Right lobe of liver (tissue), 6 donors: Measurements from ENCODE around the gene SPAST. TPM values are rescaled to one million over a fixed set of nuclear protein-coding genes. Genes with fewer than 3 reads are reported as not detected.
"Not testable (repeated sequence)": the region's sequence is repeated elsewhere in the genome, so short reads cannot be mapped to it uniquely, and the experiment has no call there.

Experiments
- ATAC-seq, 4 donors: fragments of 200-7000 bp; cut with Tn5 transposase; one replicate each; pipeline ENCODE4 v1.9.1; 2020; ENCODE audit warnings: mild to moderate bottlenecking in 4 of 4, moderate library complexity in 4 of 4
- DNase-seq, 3 donors: peaks; one replicate each; pipeline ENCODE4 v3.0.0-alpha.2; 2020
- H3K27ac ChIP-seq, 3 donors: fragments of 200-600 bp; one replicate each; pipeline ENCODE4 v1.8.0; 2022
- H3K27me3 ChIP-seq, 2 donors: fragments of 200-600 bp; one replicate each; pipeline ENCODE4 v1.8.0; 2022
- H3K36me3 ChIP-seq, 4 donors: fragments of 200-600 bp; sonication (generic) in 1 of 4; one replicate each; pipeline versions ENCODE4 v1.5.1 to v1.8.0; 2017 to 2022; ENCODE audit warnings: control low read depth in 1 of 4
- H3K4me1 ChIP-seq, 4 donors: fragments of 200-600 bp; sonication (generic) in 1 of 4; one replicate each; pipeline versions ENCODE4 v1.5.1 to v1.8.0; 2017 to 2022; ENCODE audit warnings: control low read depth in 1 of 4
- H3K4me3 ChIP-seq, 3 donors: fragments of 200-600 bp; one replicate each; pipeline ENCODE4 v1.8.0; 2022
- H3K9me3 ChIP-seq, 4 donors: fragments of 200-600 bp; sonication (generic) in 1 of 4; one replicate each; pipeline versions ENCODE4 v1.5.1 to v1.8.0; 2017 to 2022; ENCODE audit warnings: control low read depth in 1 of 4
- CTCF ChIP-seq, 4 donors: fragments of 200-600 bp in 3 of 4; fragments of 450-650 bp in 1 of 4; IDR thresholded peaks; one replicate each; pipeline versions ENCODE4 v1.5.1 to v1.8.0; 2016 to 2022; ENCODE audit warnings: antibody characterized with exemption in 4 of 4, mild to moderate bottlenecking in 2 of 4
- POLR2A ChIP-seq: fragments of 450-650 bp; IDR thresholded peaks from one replicate; pipeline ENCODE4 v1.6.1; 2017; ENCODE audit warnings: antibody characterized with exemption, mild to moderate bottlenecking
- WGBS: methylation state at CpG from one replicate; pipeline ENCODE4 v1.1.6; 2018; ENCODE audit warnings: low coverage, low lambda C conversion rate; ENCODE audit not compliant: insufficient coverage; ENCODE audit errors: missing lambda C conversion rate; 5-methylcytosine and 5-hydroxymethylcytosine counted together
- intact Hi-C, 2 donors: fragments of 100-400 bp; cut with DNase I; formaldehyde crosslinking; loops; one replicate each; pipeline versions ENCODE4 v1.11.2 to v1.14.1; 2022
- total RNA-seq, 6 experiments: library from RNA; depleted of rRNA in 2 of 6; stranded (reverse); fragments of >200 nt in 2 of 6; fragmentation: NEBNext Ultra II Directional in 3 of 6; extraction: Animal tissue kit (Norgen Biotek cat#: 25700) in 3 of 6; gene quantifications; one replicate each; pipeline versions ENCODE4 v1.1.0 to v1.2.4, GENCODE V29; 2016 to 2023
- donor health status: DM: no; HTN: yes; CAD: no.
- donor health status: DM: no; HTN: no; CAD: no.
- donor health status: DM: no; HTN: no; CAD: no.
- donor health status: DM: no; HTN: yes; CAD: no.
- donor health status: DM: no; HTN: yes; CAD: no.

The SPAST gene
- total RNA-seq, 6 experiments from 2014 or later, result 7.7 to 11.5 (median 9.1) TPM

DNA sequence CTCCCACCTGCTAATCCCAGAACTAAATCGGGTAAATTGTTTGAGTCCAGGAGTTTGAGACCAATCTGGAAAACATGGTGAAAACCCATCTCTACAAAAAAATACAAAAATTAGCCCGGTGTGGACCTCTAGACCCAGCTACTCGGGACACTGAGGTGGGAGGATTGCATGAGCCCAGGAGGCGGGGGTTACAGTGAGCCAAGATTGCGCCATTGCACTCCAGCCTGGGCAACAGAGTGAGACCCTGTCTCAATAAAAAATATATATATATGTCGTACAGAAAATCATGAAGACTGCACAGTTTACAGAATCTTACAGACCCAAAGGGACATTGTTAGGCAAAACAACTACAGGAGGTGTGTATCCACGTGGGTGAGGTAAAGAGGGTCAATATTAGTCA lies 19.8 kb upstream of the SPAST start:
- ATAC-seq (no peak), DNase-seq (no peak)
- WGBS, result 70% methylated on average over 7 of the region's 7 CpGs
- intact Hi-C loops, result no loop called here
- H3K36me3 ChIP-seq, result no peaks in the 10 kb centered on the region
- TF ChIP-seq POLR2A, result no peak
- TF ChIP-seq CTCF (IDR thresholded peaks at IDR 0.05), result no peak
- H3K9me3 ChIP-seq, result no peaks in the 10 kb centered on the region
- H3K4me1 ChIP-seq, result peaks cover 0 to 9% (median 3%) of the 10 kb centered on the region in 4 donors
- H3K27ac ChIP-seq, result no peak overlapping the region
- H3K27me3 ChIP-seq, result no peaks in the 10 kb centered on the region
- no peak overlapping the region for H3K4me3 ChIP-seq

GRCh38 chr2:32051836-32052439 lies 11.4 kb upstream of the SPAST start:
- ATAC-seq (no peak), DNase-seq (no peak)
- intact Hi-C loops, result no loop called here
- H3K4me1 ChIP-seq, result no peaks in the 10 kb centered on the region
- H3K4me3 ChIP-seq, result no peak overlapping the region
- H3K27ac ChIP-seq, result no peak overlapping the region
- no peak for TF ChIP-seq POLR2A
- TF ChIP-seq CTCF (IDR thresholded peaks at IDR 0.05), result no peak
- no peaks in the 10 kb centered on the region for H3K36me3 ChIP-seq
- H3K27me3 ChIP-seq, result no peaks in the 10 kb centered on the region
- no peaks in the 10 kb centered on the region for H3K9me3 ChIP-seq
- 93% methylated on average over 8 of the region's 11 CpGs for whole genome bisulfite sequencing

DNA sequence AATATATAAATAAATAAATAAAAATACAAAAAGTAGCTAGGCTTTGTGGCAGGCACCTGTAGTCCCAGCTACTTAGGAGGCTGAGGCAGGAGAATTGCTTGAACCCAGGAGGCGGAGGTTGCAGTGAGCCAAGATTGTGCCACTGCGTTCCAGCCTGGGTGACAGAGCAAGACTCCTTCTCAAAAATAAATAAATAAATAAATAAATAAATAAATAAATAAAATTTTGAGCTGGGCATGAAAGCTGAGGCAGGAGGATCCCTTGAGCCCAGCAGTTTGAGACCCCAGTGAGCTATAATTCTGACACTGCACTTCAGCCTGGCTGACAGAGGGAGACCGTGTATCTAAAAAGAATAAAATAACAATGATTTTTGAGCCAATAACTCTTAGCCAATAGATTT lies 8.8 kb upstream of the SPAST start:
- 79% methylated on average over 3 of the region's 3 CpGs for WGBS
- H3K27ac ChIP-seq, ATAC-seq, DNase-seq, H3K4me3 ChIP-seq, intact Hi-C loops, H3K27me3 ChIP-seq, H3K4me1 ChIP-seq, H3K36me3 ChIP-seq, H3K9me3 ChIP-seq: not testable (repeated sequence)

DNA sequence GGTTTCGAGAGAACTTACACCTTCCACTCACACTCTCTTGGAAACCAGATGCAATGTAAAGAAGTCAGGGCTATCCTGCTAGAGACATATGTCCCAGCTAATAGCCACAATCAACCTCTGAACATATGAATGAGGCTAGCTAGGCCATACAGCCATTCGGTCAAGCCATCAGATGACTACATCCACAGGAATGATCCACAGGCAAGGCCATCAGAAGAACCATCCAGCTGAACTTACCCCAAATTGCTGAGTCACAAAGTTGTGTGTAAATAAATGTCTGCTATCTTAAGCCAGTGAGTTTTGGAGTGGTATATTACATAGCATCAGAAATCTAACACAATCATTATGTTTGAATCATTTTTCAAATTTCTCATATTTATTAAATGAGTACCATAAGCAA lies 5.2 kb upstream of the SPAST start:
- 79% methylated on average over 2 of the region's 2 CpGs for WGBS
- intact Hi-C loops, result no loop called here

DNA sequence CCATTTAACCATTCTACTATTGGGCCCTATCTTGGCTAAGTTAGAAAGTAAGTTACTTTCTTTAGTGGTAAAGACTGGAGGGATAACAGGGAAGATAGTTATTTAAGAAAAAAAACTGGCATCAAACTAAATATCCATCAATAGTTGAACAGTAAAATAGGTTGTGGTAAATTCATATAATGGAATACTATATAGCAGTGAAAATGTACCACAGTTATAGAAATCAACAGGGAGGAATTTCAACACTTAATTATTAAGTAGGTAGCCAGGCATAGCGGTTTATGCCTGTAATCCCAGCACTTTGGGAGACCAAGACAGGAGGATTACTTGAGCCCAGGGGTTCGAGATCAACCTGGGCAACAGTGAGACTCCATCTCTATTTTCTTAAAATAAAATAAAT lies 3.1 kb upstream of the SPAST start:
- H3K36me3 ChIP-seq, result no peaks in the 10 kb centered on the region
- 94% methylated on average over 2 of the region's 2 CpGs for WGBS
- ATAC-seq, result no peak
- no peak overlapping the region for H3K4me3 ChIP-seq
- no peak for DNase-seq
- H3K27me3 ChIP-seq, result no peaks in the 10 kb centered on the region
- peaks cover 0 to 12% (median 2%) of the 10 kb centered on the region in 4 donors for H3K4me1 ChIP-seq
- H3K9me3 ChIP-seq, result no peaks in the 10 kb centered on the region
- H3K27ac ChIP-seq, result no peak overlapping the region
- intact Hi-C loops, result no loop called here
- TF ChIP-seq POLR2A (no peak), CTCF (IDR thresholded peaks at IDR 0.05) (no peak)

More for the DNA sequence above, 5.2 kb upstream of the SPAST start:
- peaks cover 0 to 3% (median 0%) of the 10 kb centered on the region in 4 donors for H3K4me1 ChIP-seq
- no peak overlapping the region for H3K27ac ChIP-seq
- H3K36me3 ChIP-seq, result no peaks in the 10 kb centered on the region
- no peak for TF ChIP-seq CTCF (IDR thresholded peaks at IDR 0.05)
- no peak for TF ChIP-seq POLR2A
- no peak overlapping the region for H3K4me3 ChIP-seq
- ATAC-seq, result no peak
- H3K27me3 ChIP-seq, result no peaks in the 10 kb centered on the region
- DNase-seq, result no peak
- H3K9me3 ChIP-seq, result no peaks in the 10 kb centered on the region
